CD4-positive, alpha-beta T cell (primary cell): ENCODE data around the gene PITPNC1. TPM values are rescaled to one million over a fixed set of nuclear protein-coding genes. Genes with fewer than 3 reads are reported as not detected.

Experiments
- ATAC-seq: fragments of 200-7000 bp; cut with Tn5 transposase; one replicate; pipeline ENCODE4 v1.10.0; 2022; ENCODE audit warnings: mild to moderate bottlenecking; ENCODE audit not compliant: poor library complexity
- CTCF ChIA-PET: fragments of 350-600 bp; sonication (Branson Sonifier 250); formaldehyde crosslinking; loops from one replicate; lab custom pipeline; 2021; ENCODE audit warnings: antibody characterized with exemption, inconsistent platforms; lab: Charles Lee
- POLR2A ChIA-PET: fragments of 350-600 bp; sonication (Branson Sonifier 250); formaldehyde crosslinking; loops from one replicate; lab custom pipeline; 2021; ENCODE audit warnings: antibody characterized with exemption, inconsistent platforms; lab: Charles Lee
- DNase-seq, 14 experiments: peaks; one replicate each; pipeline ENCODE4 v3.0.0-alpha.2; 2013 to 2020; ENCODE audit warnings: mixed read lengths in 2 of 14
- H3K27ac ChIP-seq, 2 donors: one replicate each; pipeline versions ENCODE4 v1.5.1 to v1.7.0; 2013; ENCODE audit warnings: low read length in 2 of 2, low read depth in 1 of 2, mild to moderate bottlenecking in 1 of 2
- H3K27me3 ChIP-seq, 2 experiments: 1 replicate in 1 of 2; 2 replicates in 1 of 2; pipeline versions ENCODE4 v1.6.1 to v1.7.0; 2013; ENCODE audit warnings: low read length in 2 of 2, control low read depth in 1 of 2, mild to moderate bottlenecking in 1 of 2, moderate library complexity in 1 of 2; ENCODE audit not compliant: insufficient read depth in 2 of 2, control insufficient read depth in 1 of 2
- H3K36me3 ChIP-seq: one replicate; pipeline ENCODE4 v1.6.1; 2013; ENCODE audit warnings: low read length, control low read depth; ENCODE audit not compliant: insufficient read depth
- H3K4me1 ChIP-seq: one replicate; pipeline ENCODE4 v1.6.1; 2013; ENCODE audit warnings: low read length, control low read depth; ENCODE audit not compliant: insufficient read depth
- H3K4me3 ChIP-seq: one replicate; pipeline ENCODE4 v1.5.1; 2013; ENCODE audit warnings: mild to moderate bottlenecking, low read length, moderate library complexity
- H3K9me3 ChIP-seq, 2 experiments: 1 replicate in 1 of 2; 2 replicates in 1 of 2; pipeline versions ENCODE4 v1.6.1 to v1.7.0; 2013; ENCODE audit warnings: low read length in 2 of 2, mild to moderate bottlenecking in 2 of 2, control low read depth in 1 of 2, moderate library complexity in 1 of 2; ENCODE audit not compliant: control insufficient read depth in 1 of 2, insufficient read depth in 1 of 2
- H3K27ac Mint-ChIP-seq: one replicate; pipeline ENCODE4 v1.8.0; 2020; ENCODE audit warnings: mixed read lengths
- H3K27me3 Mint-ChIP-seq: one replicate; pipeline ENCODE4 v1.8.0; 2021; ENCODE audit warnings: mixed read lengths
- H3K36me3 Mint-ChIP-seq: one replicate; pipeline ENCODE4 v1.8.0; 2021; ENCODE audit warnings: low read depth, mixed read lengths
- H3K4me1 Mint-ChIP-seq: one replicate; pipeline ENCODE4 v1.8.0; 2021; ENCODE audit warnings: low read depth, mixed read lengths
- H3K4me3 Mint-ChIP-seq: one replicate; pipeline ENCODE4 v1.8.0; 2020; ENCODE audit warnings: mild to moderate bottlenecking, mixed read lengths
- H3K9me3 Mint-ChIP-seq: one replicate; pipeline ENCODE4 v1.8.0; 2020; ENCODE audit warnings: mixed read lengths
- intact Hi-C, 2 experiments: fragments of 100-400 bp; cut with DNase I in 1 of 2; cut with micrococcal nuclease in 1 of 2; formaldehyde crosslinking; loops; one replicate each; pipeline versions ENCODE4 v1.15.1 to v1.9.0; 2023 to 2025; cut with DNase I, micrococcal nuclease
- total RNA-seq, 174 experiments: library from RNA in 2 of 174; stranded (reverse) in 2 of 174; gene quantifications; one replicate each; pipeline ENCODE4 v1.2.3 and lab custom pipeline; 2021 to 2026
- TF ChIP-seq, protein P1 (sequence below): fragments of 200-600 bp; IDR thresholded peaks from one replicate; pipeline ENCODE4 v1.8.0; 2022; ENCODE audit warnings: antibody characterized with exemption, mild to moderate bottlenecking

Gene PITPNC1
- total RNA-seq, 2 experiments from 2014 or later = 80.2 to 83.4 TPM

DNA sequence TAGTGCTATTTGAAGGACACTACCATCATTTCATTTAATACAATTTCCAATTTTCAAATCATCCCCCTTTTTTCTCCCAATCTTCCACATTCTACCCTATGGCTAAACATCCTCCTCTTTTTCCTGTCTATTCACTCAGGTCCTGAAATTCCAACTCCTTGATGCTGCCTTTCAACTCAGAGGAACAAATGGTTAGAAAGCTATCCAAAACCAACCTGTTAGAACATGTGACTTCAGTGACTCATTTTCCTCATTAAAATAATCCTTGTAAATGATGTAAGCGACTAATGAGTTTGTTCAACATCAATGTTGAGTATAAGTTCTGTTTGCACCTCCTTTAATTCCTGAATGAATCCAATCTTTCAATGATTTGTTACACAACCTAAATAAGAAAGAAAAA lies 16.2 kb upstream of the PITPNC1 start:
- H3K27ac Mint-ChIP-seq = peak overlapping the region; percentile 73
- DNase-seq = no peak
- H3K27ac ChIP-seq = peak overlapping the region in 1 of 2 donors; percentile 37
- no peaks in the 10 kb centered on the region for H3K9me3 Mint-ChIP-seq
- peaks cover 50% of the 10 kb centered on the region for H3K4me1 ChIP-seq
- TF ChIP-seq, protein P1, sequence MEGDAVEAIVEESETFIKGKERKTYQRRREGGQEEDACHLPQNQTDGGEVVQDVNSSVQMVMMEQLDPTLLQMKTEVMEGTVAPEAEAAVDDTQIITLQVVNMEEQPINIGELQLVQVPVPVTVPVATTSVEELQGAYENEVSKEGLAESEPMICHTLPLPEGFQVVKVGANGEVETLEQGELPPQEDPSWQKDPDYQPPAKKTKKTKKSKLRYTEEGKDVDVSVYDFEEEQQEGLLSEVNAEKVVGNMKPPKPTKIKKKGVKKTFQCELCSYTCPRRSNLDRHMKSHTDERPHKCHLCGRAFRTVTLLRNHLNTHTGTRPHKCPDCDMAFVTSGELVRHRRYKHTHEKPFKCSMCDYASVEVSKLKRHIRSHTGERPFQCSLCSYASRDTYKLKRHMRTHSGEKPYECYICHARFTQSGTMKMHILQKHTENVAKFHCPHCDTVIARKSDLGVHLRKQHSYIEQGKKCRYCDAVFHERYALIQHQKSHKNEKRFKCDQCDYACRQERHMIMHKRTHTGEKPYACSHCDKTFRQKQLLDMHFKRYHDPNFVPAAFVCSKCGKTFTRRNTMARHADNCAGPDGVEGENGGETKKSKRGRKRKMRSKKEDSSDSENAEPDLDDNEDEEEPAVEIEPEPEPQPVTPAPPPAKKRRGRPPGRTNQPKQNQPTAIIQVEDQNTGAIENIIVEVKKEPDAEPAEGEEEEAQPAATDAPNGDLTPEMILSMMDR = no peak
- no peak for ATAC-seq
- ChIA-PET POLR2A (interaction anchor here (1.2 kb wide), 1 partner anchor 9 kb away, joined by 3 read pairs; no protein-coding TSS in a partner anchor), CTCF (interaction anchor here (0.6 to 5.3 kb wide), 3 partner anchors 13 to 248 kb away, joined by 4 to 21 read pairs (median 20); no protein-coding TSS in a partner anchor)
- H3K27me3 Mint-ChIP-seq = no peaks in the 10 kb centered on the region
- H3K36me3 ChIP-seq = peaks cover 37% of the 10 kb centered on the region
- no peak overlapping the region for H3K4me3 ChIP-seq
- peaks cover 62% of the 10 kb centered on the region for H3K4me1 Mint-ChIP-seq
- peaks cover 70% of the 10 kb centered on the region for H3K36me3 Mint-ChIP-seq
- intact Hi-C loops = loop anchor here (1.0 to 5.0 kb wide), 3 partner anchors 16 to 328 kb away; partner anchors contain the start of genes HELZ (in 1 of the 2) and PITPNC1 (in 1 of the 2)
- no peaks in the 10 kb centered on the region for H3K27me3 ChIP-seq
- H3K9me3 ChIP-seq = no peaks in the 10 kb centered on the region
- H3K4me3 Mint-ChIP-seq = peak overlapping the region; percentile 49

DNA sequence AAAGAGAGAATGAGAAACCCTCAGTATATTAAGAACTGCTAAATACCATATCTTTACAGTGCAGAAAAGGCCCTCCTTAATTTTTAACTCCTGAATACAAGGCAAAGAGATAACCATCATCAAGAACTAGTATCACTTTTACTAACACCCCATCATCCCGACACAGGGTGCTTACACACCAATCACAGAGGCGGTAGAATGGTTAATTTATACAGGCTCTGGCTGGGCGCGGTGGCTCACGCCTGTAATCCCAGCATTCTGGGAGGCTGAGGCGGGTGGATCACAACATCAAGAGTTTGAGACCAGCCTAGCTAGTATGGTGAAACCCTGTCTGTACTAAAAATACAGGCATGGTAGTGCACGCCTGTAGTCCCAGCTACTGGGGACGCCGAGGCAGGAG lies 14.9 kb upstream of the PITPNC1 start:
- TF ChIP-seq, protein P1 = no peak
- DNase-seq = no peak
- Histone ChIP-seq H3K36me3 (peaks cover 26% of the 10 kb centered on the region), H3K9me3 (no peaks in the 10 kb centered on the region), H3K27ac (no peak overlapping the region), H3K4me1 (peaks cover 55% of the 10 kb centered on the region), H3K27me3 (no peaks in the 10 kb centered on the region), H3K4me3 (no peak overlapping the region)
- Mint-ChIP-seq H3K4me1 (peaks cover 68% of the 10 kb centered on the region), H3K27ac (peak overlapping the region; percentile 54), H3K9me3 (no peaks in the 10 kb centered on the region), H3K4me3 (peak overlapping the region; percentile 32), H3K36me3 (peaks cover 66% of the 10 kb centered on the region), H3K27me3 (no peaks in the 10 kb centered on the region)
- POLR2A ChIA-PET = interaction anchor here (0.9 to 1.2 kb wide), 2 partner anchors 11 to 122 kb away, joined by 3 to 4 read pairs; no protein-coding TSS in a partner anchor
- ATAC-seq = no peak
- CTCF ChIA-PET = interaction anchor here (1.2 to 3.4 kb wide), 2 partner anchors 13 to 241 kb away, joined by 3 to 20 read pairs; no protein-coding TSS in a partner anchor
- intact Hi-C loops = loop anchor here in 1 of 2 experiments (5.0 kb wide), 1 partner anchor 115 kb away; the partner anchor contains the start of gene HELZ

DNA sequence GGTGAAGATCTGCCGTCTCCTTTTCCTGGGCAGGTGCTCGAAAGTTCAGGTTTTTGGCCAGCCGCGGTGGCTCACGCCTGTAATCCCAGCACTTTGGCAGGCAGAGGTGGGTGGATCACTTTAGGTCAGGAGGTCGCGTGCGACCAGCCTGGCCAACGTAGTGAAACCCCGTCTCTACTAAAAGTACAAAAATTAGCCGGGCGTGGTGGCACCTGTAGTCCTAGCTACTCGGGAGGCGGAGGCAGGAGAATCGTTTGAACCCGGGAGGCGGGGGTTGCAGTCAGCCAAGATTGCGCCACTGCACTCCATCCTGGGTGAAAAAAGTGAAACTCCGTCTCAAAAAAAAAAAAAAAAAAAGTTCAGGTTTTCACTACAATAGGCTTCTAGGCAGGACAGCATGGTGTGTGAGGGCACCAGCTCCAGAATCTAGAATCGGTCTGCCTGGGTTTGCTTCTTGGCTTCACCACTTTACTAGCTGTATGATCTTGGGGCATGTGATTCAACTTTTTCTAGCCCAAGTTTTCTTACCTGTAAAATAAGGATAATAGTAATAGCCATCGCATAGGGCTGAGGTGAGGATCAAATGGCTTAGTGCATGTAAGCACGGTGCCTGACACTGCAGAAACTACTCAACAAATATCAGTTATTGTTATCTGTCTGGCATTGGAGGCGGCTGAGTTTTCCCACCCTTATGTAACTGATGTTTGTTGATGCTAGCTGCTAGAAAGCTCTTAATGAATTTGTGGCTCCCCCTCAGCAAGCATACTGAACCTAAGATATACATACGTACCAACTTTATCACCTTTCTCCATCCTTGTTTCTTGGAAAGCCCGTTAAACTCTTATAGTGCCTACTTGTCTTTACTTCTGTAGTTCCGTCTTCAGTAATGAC lies 12.0 kb upstream of the PITPNC1 start:
- no peaks in the 10 kb centered on the region for H3K9me3 Mint-ChIP-seq
- ATAC-seq (no peak), DNase-seq (peak in 2 of 14 experiments; percentile 33 to 40)
- peaks cover 47% of the 10 kb centered on the region for H3K36me3 Mint-ChIP-seq
- peaks cover 15% of the 10 kb centered on the region for H3K36me3 ChIP-seq
- intact Hi-C loops = loop anchor here in 1 of 2 experiments (5.0 kb wide), 1 partner anchor 118 kb away; the partner anchor contains the start of gene HELZ
- TF ChIP-seq, protein P1 = no peak
- CTCF ChIA-PET = interaction anchor here (1.2 to 2.3 kb wide), 4 partner anchors 10 to 353 kb away, joined by 4 to 12 read pairs (median 8); partner anchors contain the start of genes NOL11 and PITPNC1
- H3K4me3 Mint-ChIP-seq = peak overlapping the region; percentile 97
- H3K9me3 ChIP-seq = no peaks in the 10 kb centered on the region
- H3K27me3 Mint-ChIP-seq = no peaks in the 10 kb centered on the region
- peak overlapping the region; percentile 91 to 93 for H3K27ac ChIP-seq
- POLR2A ChIA-PET = interaction anchor here (0.6 to 4.1 kb wide), 5 partner anchors 12 to 458 kb away, joined by 3 to 40 read pairs (median 7); partner anchors contain the start of gene PITPNC1
- H3K4me3 ChIP-seq = peak overlapping the region; percentile 87
- H3K27ac Mint-ChIP-seq = peak overlapping the region; percentile 89
- H3K4me1 ChIP-seq = peaks cover 39% of the 10 kb centered on the region
- no peaks in the 10 kb centered on the region for H3K27me3 ChIP-seq
- H3K4me1 Mint-ChIP-seq = peaks cover 50% of the 10 kb centered on the region
